CD14-positive monocyte (primary cell): ENCODE measurements around the gene TMEM236. TPM values are rescaled to one million over a fixed set of nuclear protein-coding genes. Genes with fewer than 3 reads are reported as not detected.

ENCODE experiments used
- DNase-seq, 3 donors: peaks; one replicate each; pipeline ENCODE4 v3.0.0-alpha.2; 2011 to 2022
- H2AFZ ChIP-seq: 2 replicates; pipeline ENCODE4 v1.6.0; 2012; ENCODE audit warnings: mild to moderate bottlenecking, low read depth, low read length, inconsistent platforms; ENCODE audit not compliant: insufficient read depth, poor library complexity, severe bottlenecking
- H3K27ac ChIP-seq, 2 donors: 1 replicate in 1 of 2; 2 replicates in 1 of 2; pipeline ENCODE4 v1.5.1; 2012 to 2013; ENCODE audit warnings: low read length in 2 of 2, control low read depth in 1 of 2, inconsistent platforms in 1 of 2, low read depth in 1 of 2, mild to moderate bottlenecking in 1 of 2
- H3K27me3 ChIP-seq, 2 donors: one replicate each; pipeline versions ENCODE4 v1.6.0 to v1.6.1; 2011 to 2013; ENCODE audit warnings: low read length in 2 of 2; ENCODE audit not compliant: control insufficient read depth in 2 of 2, insufficient read depth in 2 of 2
- H3K36me3 ChIP-seq, 2 donors: replicated peaks in 1 of 2; 1 replicate in 1 of 2; 2 replicates in 1 of 2; pipeline versions ENCODE4 v1.5.1 to v1.6.1; 2012 to 2013; ENCODE audit warnings: low read length in 2 of 2, control low read depth in 1 of 2, inconsistent platforms in 1 of 2, mild to moderate bottlenecking in 1 of 2; ENCODE audit not compliant: insufficient read depth in 2 of 2, control insufficient read depth in 1 of 2
- H3K4me1 ChIP-seq, 2 donors: 1 replicate in 1 of 2; 2 replicates in 1 of 2; pipeline versions ENCODE4 v1.5.1 to v1.6.1; 2012 to 2013; ENCODE audit warnings: low read length in 2 of 2, control low read depth in 1 of 2, inconsistent platforms in 1 of 2, mild to moderate bottlenecking in 1 of 2, moderate library complexity in 1 of 2; ENCODE audit not compliant: insufficient read depth in 2 of 2, control insufficient read depth in 1 of 2
- H3K4me2 ChIP-seq: replicated peaks from 2 replicates; pipeline ENCODE3; 2012; ENCODE audit warnings: low read length, moderate library complexity, mild to moderate bottlenecking; ENCODE audit not compliant: poor library complexity, severe bottlenecking; ENCODE audit errors: extremely low read depth
- H3K4me3 ChIP-seq, 3 experiments: fragments of 200-600 bp in 1 of 3; sonication (generic) in 1 of 3; replicated peaks in 1 of 3; 1 replicate in 2 of 3; 2 replicates in 1 of 3; pipeline ENCODE4 v1.5.1; 2011 to 2013; ENCODE audit warnings: low read length in 3 of 3, mild to moderate bottlenecking in 3 of 3, control low read depth in 2 of 3, low read depth in 2 of 3, inconsistent platforms in 1 of 3, moderate library complexity in 1 of 3
- H3K79me2 ChIP-seq: 2 replicates; pipeline ENCODE4 v1.6.0; 2012; ENCODE audit warnings: mild to moderate bottlenecking, control low read depth, inconsistent platforms, low read length, moderate library complexity; ENCODE audit not compliant: insufficient read depth
- H3K9ac ChIP-seq: 2 replicates; pipeline ENCODE4 v1.6.0; 2017; ENCODE audit warnings: low read length, mild to moderate bottlenecking; ENCODE audit not compliant: insufficient read depth, poor library complexity, severe bottlenecking
- H3K9me3 ChIP-seq, 2 donors: replicated peaks in 1 of 2; 1 replicate in 1 of 2; 2 replicates in 1 of 2; pipeline versions ENCODE4 v1.5.1 to v1.6.1; 2012 to 2013; ENCODE audit warnings: low read length in 2 of 2, control low read depth in 1 of 2; ENCODE audit not compliant: control insufficient read depth in 1 of 2, insufficient read depth in 1 of 2
- H4K20me1 ChIP-seq: 2 replicates; pipeline ENCODE4 v1.6.0; 2012; ENCODE audit warnings: mild to moderate bottlenecking, low read length, control low read depth, moderate library complexity; ENCODE audit not compliant: insufficient read depth
- H3K27ac Mint-ChIP-seq, 7 donors: one replicate each; pipeline ENCODE4 v1.8.0; 2020; ENCODE audit warnings: mild to moderate bottlenecking in 7 of 7, mixed read lengths in 7 of 7, moderate library complexity in 6 of 7, inconsistent platforms in 2 of 7
- H3K27me3 Mint-ChIP-seq, 3 donors: one replicate each; pipeline ENCODE4 v1.8.0; 2021 to 2022; ENCODE audit warnings: low read depth in 3 of 3, mild to moderate bottlenecking in 3 of 3, mixed read lengths in 3 of 3, moderate library complexity in 3 of 3, inconsistent platforms in 1 of 3
- H3K36me3 Mint-ChIP-seq, 2 donors: one replicate each; pipeline ENCODE4 v1.8.0; 2020; ENCODE audit warnings: mixed read lengths in 2 of 2, inconsistent platforms in 1 of 2, mild to moderate bottlenecking in 1 of 2
- H3K4me1 Mint-ChIP-seq: one replicate; pipeline ENCODE4 v1.8.0; 2020; ENCODE audit warnings: mild to moderate bottlenecking, mixed read lengths
- H3K4me3 Mint-ChIP-seq, 2 donors: one replicate each; pipeline ENCODE4 v1.8.0; 2020; ENCODE audit warnings: mild to moderate bottlenecking in 2 of 2, mixed read lengths in 2 of 2, moderate library complexity in 1 of 2
- H3K9me3 Mint-ChIP-seq, 7 donors: one replicate each; pipeline ENCODE4 v1.8.0; 2020 to 2022; ENCODE audit warnings: mixed read lengths in 7 of 7, mild to moderate bottlenecking in 6 of 7, moderate library complexity in 6 of 7, inconsistent platforms in 2 of 7
- WGBS: methylation state at CpG from one replicate; pipeline ENCODE4 v1.1.5; 2013; ENCODE audit warnings: missing lambda C conversion rate; ENCODE audit not compliant: insufficient coverage; 5-methylcytosine and 5-hydroxymethylcytosine counted together
- intact Hi-C, 2 donors: fragments of 100-400 bp; cut with micrococcal nuclease; formaldehyde crosslinking; loops; one replicate each; pipeline versions ENCODE4 v1.15.0 to v1.15.1; 2023
- polyA plus RNA-seq, 3 donors: library from polyadenylated mRNA; depleted of rRNA in 1 of 3; unstranded in 2 of 3; stranded (reverse) in 1 of 3; fragments of 300-500 nt in 2 of 3; fragments of >200 nt in 1 of 3; fragmentation: Illumina TruSeq in 2 of 3; gene quantifications; 1 replicate in 2 of 3; 2 replicates in 1 of 3; pipeline ENCODE4 v1.2.3, GENCODE V29; 2012 to 2021
- TF ChIP-seq, protein P1 (sequence below): fragments of 200-600 bp; IDR thresholded peaks from one replicate; pipeline ENCODE4 v1.8.0; 2022; ENCODE audit warnings: antibody characterized with exemption, mild to moderate bottlenecking

TMEM236 gene
- polyA plus RNA-seq, 3 donors: 0.08 TPM; not detected in 2

DNA sequence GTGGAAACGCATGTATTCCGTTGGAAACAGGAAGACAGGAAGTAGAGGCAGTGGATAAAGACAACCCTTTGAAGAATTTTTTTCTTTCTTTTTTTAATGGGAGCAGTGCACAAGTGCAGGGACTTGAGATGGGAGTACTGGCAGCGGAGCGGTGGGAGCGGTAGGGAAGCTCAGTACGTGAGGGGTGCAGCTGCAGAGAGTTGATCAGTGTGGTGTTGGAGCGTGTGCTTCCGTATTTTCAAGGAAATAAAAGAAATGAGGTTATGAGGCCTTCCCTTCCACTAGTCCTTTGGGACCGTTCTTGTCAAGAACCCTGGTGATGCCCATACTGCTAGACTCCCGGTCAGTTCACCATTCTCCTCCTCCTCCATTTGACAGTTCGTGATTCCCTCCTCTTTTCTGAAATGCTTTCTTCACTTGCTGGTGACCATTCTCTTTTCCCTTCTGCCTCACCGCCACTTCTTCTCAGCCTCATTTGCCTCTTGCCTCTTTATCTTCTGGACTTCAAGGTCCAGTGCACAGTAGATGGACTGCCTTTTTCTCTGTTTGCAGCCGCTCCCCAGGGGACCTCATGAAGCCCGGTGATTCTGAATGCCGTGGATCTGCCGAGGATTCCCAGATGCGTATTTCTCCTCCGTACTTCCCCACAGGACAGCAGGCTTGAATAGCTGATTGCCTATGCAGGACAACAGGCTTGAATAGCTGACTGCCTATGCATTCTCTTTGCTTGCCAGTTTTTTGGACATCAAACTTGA is 39.1 kb upstream of the TMEM236 start:
- Mint-ChIP-seq H3K9me3 (peaks cover 0 to 3% (median 0%) of the 10 kb centered on the region in 7 donors), H3K4me1 (no peaks in the 10 kb centered on the region), H3K27ac (no peak overlapping the region), H3K36me3 (peaks cover 81 to 86% of the 10 kb centered on the region in 2 donors), H3K27me3 (peaks cover 0 to 2% (median 0%) of the 10 kb centered on the region in 3 donors), H3K4me3 (no peak overlapping the region)
- H2AFZ ChIP-seq: no peak overlapping the region
- WGBS: 99% methylated on average over 15 of the region's 18 CpGs
- intact Hi-C loops: no loop called here
- no peaks in the 10 kb centered on the region for H3K27me3 ChIP-seq
- H3K27ac ChIP-seq: no peak overlapping the region
- peaks cover 88 to 97% of the 10 kb centered on the region in 2 donors for H3K36me3 ChIP-seq
- no peaks in the 10 kb centered on the region for H3K79me2 ChIP-seq
- TF ChIP-seq, protein P1, sequence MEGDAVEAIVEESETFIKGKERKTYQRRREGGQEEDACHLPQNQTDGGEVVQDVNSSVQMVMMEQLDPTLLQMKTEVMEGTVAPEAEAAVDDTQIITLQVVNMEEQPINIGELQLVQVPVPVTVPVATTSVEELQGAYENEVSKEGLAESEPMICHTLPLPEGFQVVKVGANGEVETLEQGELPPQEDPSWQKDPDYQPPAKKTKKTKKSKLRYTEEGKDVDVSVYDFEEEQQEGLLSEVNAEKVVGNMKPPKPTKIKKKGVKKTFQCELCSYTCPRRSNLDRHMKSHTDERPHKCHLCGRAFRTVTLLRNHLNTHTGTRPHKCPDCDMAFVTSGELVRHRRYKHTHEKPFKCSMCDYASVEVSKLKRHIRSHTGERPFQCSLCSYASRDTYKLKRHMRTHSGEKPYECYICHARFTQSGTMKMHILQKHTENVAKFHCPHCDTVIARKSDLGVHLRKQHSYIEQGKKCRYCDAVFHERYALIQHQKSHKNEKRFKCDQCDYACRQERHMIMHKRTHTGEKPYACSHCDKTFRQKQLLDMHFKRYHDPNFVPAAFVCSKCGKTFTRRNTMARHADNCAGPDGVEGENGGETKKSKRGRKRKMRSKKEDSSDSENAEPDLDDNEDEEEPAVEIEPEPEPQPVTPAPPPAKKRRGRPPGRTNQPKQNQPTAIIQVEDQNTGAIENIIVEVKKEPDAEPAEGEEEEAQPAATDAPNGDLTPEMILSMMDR: no peak
- no peak overlapping the region for H3K4me3 ChIP-seq
- no peaks in the 10 kb centered on the region for H4K20me1 ChIP-seq
- no peak for DNase-seq
- H3K4me2 ChIP-seq: no peak overlapping the region
- H3K9ac ChIP-seq: no peak overlapping the region
- H3K9me3 ChIP-seq: no peaks in the 10 kb centered on the region
- H3K4me1 ChIP-seq: no peaks in the 10 kb centered on the region

DNA sequence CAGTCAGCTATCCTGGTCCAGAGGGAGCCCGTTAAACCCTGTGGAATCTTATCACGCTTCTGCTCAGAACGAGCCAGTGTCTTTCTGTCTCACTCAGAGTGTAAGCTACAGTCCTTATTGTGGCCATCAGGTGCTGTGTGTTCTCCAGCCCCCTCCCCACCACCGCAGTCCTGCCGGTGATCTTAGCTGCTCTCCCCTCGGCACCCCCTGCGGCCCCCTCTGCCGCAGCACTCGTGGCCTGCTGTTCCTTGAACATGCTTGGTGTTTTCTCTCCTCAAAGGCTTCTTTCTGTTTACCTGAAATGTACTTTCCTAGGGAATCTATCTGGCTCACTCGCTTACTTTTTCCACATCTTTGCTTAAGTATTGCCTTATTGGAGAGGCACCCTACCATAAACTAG is 38.2 kb upstream of the TMEM236 start:
- Histone ChIP-seq H3K4me3 (no peak overlapping the region), H2AFZ (no peak overlapping the region), H4K20me1 (no peaks in the 10 kb centered on the region), H3K9ac (no peak overlapping the region), H3K27ac (no peak overlapping the region), H3K27me3 (no peaks in the 10 kb centered on the region), H3K36me3 (peaks cover 82 to 88% of the 10 kb centered on the region in 2 donors), H3K4me2 (no peak overlapping the region), H3K79me2 (no peaks in the 10 kb centered on the region), H3K9me3 (no peaks in the 10 kb centered on the region), H3K4me1 (no peaks in the 10 kb centered on the region)
- no peak for DNase-seq
- peaks cover 0 to 3% (median 0%) of the 10 kb centered on the region in 7 donors for H3K9me3 Mint-ChIP-seq
- intact Hi-C loops: no loop called here
- no peaks in the 10 kb centered on the region for H3K4me1 Mint-ChIP-seq
- H3K27me3 Mint-ChIP-seq: peaks cover 0 to 2% (median 0%) of the 10 kb centered on the region in 3 donors
- peaks cover 79 to 83% of the 10 kb centered on the region in 2 donors for H3K36me3 Mint-ChIP-seq
- peak overlapping the region in 2 of 7 donors; percentile 11 to 41 for H3K27ac Mint-ChIP-seq
- TF ChIP-seq, protein P1: no peak
- H3K4me3 Mint-ChIP-seq: no peak overlapping the region
- WGBS: 98% methylated on average over 8 of the region's 10 CpGs
